A549 (cell line): Measurements from ENCODE around the gene CDC14A.

ENCODE experiments used
- EP300 ChIP-seq, 2 experiments: fragments of >200 bp; sonication (Bioruptor Twin); formaldehyde crosslinking; IDR thresholded peaks; 2 replicates in 1 of 2; 3 replicates in 1 of 2; pipeline ENCODE4 v1.6.1; 2016 to 2017
- SMC3 ChIP-seq: fragments of >200 bp; sonication (Bioruptor Twin); formaldehyde crosslinking; IDR thresholded peaks from 3 replicates; pipeline ENCODE4 v1.6.1; 2018; ENCODE audit warnings: inconsistent platforms
- TF ChIP-seq, protein P1 (sequence below): fragments of >200 bp; sonication (Bioruptor Twin); formaldehyde crosslinking; IDR thresholded peaks from 3 replicates; pipeline ENCODE4 v1.5.1; 2016
- TF ChIP-seq, protein P2 (sequence below): fragments of 200-600 bp; sonication (generic); IDR thresholded peaks from 2 replicates; pipeline ENCODE4 v1.6.1; 2016; ENCODE audit warnings: antibody characterized with exemption, mild to moderate bottlenecking, moderate library complexity

DNA sequence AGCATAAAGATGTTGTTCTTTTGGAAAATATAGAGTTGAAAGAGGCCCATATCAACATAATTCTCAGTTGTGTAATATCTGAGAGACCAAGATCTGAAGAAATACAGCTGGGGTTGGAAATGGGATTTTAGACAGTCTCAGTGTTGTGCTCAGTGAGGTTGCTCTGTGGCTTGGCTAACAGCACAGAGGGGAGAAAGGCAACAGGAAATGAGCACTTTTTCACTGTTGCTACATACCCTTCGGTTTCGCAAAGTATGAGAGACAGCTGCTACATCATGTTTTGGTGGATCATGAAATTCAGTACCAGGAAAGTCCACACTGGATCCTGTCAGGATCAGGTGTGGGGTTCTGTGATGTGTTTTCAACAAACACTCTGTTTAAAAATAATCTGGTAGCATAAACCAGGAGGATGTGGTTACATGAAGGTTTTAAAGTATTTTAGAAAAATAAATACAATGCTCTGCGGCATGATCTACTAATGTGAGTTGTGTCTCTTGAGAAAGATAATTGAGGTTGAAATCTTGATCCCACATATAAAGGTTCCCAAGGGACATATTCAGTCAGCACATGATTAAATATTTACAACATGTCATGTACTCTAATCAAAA lies 178.7 kb downstream of the CDC14A start:
- TF ChIP-seq, protein P1, sequence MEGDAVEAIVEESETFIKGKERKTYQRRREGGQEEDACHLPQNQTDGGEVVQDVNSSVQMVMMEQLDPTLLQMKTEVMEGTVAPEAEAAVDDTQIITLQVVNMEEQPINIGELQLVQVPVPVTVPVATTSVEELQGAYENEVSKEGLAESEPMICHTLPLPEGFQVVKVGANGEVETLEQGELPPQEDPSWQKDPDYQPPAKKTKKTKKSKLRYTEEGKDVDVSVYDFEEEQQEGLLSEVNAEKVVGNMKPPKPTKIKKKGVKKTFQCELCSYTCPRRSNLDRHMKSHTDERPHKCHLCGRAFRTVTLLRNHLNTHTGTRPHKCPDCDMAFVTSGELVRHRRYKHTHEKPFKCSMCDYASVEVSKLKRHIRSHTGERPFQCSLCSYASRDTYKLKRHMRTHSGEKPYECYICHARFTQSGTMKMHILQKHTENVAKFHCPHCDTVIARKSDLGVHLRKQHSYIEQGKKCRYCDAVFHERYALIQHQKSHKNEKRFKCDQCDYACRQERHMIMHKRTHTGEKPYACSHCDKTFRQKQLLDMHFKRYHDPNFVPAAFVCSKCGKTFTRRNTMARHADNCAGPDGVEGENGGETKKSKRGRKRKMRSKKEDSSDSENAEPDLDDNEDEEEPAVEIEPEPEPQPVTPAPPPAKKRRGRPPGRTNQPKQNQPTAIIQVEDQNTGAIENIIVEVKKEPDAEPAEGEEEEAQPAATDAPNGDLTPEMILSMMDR: no peak
- TF ChIP-seq, protein P2, sequence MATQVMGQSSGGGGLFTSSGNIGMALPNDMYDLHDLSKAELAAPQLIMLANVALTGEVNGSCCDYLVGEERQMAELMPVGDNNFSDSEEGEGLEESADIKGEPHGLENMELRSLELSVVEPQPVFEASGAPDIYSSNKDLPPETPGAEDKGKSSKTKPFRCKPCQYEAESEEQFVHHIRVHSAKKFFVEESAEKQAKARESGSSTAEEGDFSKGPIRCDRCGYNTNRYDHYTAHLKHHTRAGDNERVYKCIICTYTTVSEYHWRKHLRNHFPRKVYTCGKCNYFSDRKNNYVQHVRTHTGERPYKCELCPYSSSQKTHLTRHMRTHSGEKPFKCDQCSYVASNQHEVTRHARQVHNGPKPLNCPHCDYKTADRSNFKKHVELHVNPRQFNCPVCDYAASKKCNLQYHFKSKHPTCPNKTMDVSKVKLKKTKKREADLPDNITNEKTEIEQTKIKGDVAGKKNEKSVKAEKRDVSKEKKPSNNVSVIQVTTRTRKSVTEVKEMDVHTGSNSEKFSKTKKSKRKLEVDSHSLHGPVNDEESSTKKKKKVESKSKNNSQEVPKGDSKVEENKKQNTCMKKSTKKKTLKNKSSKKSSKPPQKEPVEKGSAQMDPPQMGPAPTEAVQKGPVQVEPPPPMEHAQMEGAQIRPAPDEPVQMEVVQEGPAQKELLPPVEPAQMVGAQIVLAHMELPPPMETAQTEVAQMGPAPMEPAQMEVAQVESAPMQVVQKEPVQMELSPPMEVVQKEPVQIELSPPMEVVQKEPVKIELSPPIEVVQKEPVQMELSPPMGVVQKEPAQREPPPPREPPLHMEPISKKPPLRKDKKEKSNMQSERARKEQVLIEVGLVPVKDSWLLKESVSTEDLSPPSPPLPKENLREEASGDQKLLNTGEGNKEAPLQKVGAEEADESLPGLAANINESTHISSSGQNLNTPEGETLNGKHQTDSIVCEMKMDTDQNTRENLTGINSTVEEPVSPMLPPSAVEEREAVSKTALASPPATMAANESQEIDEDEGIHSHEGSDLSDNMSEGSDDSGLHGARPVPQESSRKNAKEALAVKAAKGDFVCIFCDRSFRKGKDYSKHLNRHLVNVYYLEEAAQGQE: no peak
- no peak for TF ChIP-seq EP300 (IDR thresholded peaks at IDR 0.05)
- no peak for TF ChIP-seq SMC3
